Measurements from ENCODE around the gene ZFAND2A. TPM values are rescaled to one million over a fixed set of nuclear protein-coding genes. Genes with fewer than 3 reads are reported as not detected.

ZFAND2A gene
- total RNA-seq, 1 experiment from 2014 or later: 19.1 TPM

DNA sequence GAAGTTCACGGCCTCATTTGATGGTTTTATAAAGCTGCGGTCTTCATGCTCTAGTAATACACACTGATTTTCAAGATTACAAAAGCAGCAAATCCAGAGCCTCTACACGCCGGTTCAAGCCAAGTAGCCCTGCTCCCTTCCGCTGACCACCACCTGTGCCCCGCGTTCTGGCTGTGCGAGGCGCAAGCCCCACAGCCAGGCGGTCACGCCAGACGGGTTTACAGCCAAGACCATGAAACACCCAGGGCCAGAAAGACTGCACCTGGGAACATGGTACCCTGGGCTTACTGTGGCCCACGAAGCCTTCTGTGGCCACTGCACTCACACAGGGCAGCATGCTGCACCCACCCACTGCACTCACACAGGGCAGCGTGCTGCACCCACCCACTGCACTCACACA, 38.5 kb downstream of the ZFAND2A start:
- RAD21 ChIA-PET (ENCODE audit: low non-redundant PET in 1 of 2, low total read pairs in 2 of 2, uncharacterized antibody in 2 of 2, unreplicated experiment in 2 of 2): no interaction called here
- no TSS peak for BruUV-seq (replicated peaks)

More for the DNA sequence above, 38.5 kb downstream of the ZFAND2A start:
- ChIA-PET POLR2A (no interaction called here), CTCF (no interaction called here)
- H3K27me3 ChIP-seq (ENCODE audit: insufficient read depth, low read length): no peaks in the 10 kb centered on the region
- H3K9me3 ChIP-seq (ENCODE audit: control insufficient read depth in 1 of 2, insufficient read depth in 1 of 2, low read depth in 1 of 2, low read length in 2 of 2): no peaks in the 10 kb centered on the region
- no peaks in the 10 kb centered on the region for H3K4me1 ChIP-seq (ENCODE audit: control insufficient read depth in 1 of 2, insufficient read depth in 2 of 2, low read length in 2 of 2)
- no peaks in the 10 kb centered on the region for H3K9me2 ChIP-seq (ENCODE audit: insufficient read depth)
- ATAC-seq (no peak), DNase-seq (ENCODE audit: low read depth, low spot score) (no peak)
- no peak overlapping the region for H3K27ac ChIP-seq (ENCODE audit: low read depth, low read length)
- TF ChIP-seq, protein P1, sequence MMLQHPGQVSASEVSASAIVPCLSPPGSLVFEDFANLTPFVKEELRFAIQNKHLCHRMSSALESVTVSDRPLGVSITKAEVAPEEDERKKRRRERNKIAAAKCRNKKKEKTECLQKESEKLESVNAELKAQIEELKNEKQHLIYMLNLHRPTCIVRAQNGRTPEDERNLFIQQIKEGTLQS (IDR thresholded peaks at IDR 0.05): no peak
- TF ChIP-seq RAD21 (IDR thresholded peaks at IDR 0.05; ENCODE audit: low read depth): no peak
- no peak for TF ChIP-seq SRF (IDR thresholded peaks at IDR 0.05; ENCODE audit: low read depth)
- no peak for TF ChIP-seq EZH2 (IDR thresholded peaks at IDR 0.05)
- TF ChIP-seq FOSL1 (IDR thresholded peaks at IDR 0.05; ENCODE audit: low read depth): no peak
- TF ChIP-seq CEBPB (IDR thresholded peaks at IDR 0.05; ENCODE audit: low read depth): no peak
- no peak for TF ChIP-seq SP1 (IDR thresholded peaks at IDR 0.05; ENCODE audit: low read depth)
- TF ChIP-seq ELF1 (IDR thresholded peaks at IDR 0.05; ENCODE audit: borderline replicate concordance, low read depth): no peak
- TF ChIP-seq TCF7L2 (IDR thresholded peaks at IDR 0.05; ENCODE audit: borderline replicate concordance, extremely low read depth, insufficient read depth, insufficient read length): no peak
- TF ChIP-seq, protein P2, sequence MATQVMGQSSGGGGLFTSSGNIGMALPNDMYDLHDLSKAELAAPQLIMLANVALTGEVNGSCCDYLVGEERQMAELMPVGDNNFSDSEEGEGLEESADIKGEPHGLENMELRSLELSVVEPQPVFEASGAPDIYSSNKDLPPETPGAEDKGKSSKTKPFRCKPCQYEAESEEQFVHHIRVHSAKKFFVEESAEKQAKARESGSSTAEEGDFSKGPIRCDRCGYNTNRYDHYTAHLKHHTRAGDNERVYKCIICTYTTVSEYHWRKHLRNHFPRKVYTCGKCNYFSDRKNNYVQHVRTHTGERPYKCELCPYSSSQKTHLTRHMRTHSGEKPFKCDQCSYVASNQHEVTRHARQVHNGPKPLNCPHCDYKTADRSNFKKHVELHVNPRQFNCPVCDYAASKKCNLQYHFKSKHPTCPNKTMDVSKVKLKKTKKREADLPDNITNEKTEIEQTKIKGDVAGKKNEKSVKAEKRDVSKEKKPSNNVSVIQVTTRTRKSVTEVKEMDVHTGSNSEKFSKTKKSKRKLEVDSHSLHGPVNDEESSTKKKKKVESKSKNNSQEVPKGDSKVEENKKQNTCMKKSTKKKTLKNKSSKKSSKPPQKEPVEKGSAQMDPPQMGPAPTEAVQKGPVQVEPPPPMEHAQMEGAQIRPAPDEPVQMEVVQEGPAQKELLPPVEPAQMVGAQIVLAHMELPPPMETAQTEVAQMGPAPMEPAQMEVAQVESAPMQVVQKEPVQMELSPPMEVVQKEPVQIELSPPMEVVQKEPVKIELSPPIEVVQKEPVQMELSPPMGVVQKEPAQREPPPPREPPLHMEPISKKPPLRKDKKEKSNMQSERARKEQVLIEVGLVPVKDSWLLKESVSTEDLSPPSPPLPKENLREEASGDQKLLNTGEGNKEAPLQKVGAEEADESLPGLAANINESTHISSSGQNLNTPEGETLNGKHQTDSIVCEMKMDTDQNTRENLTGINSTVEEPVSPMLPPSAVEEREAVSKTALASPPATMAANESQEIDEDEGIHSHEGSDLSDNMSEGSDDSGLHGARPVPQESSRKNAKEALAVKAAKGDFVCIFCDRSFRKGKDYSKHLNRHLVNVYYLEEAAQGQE (IDR thresholded peaks at IDR 0.05; ENCODE audit: low read depth): no peak
- no peak for TF ChIP-seq YY1 (IDR thresholded peaks at IDR 0.05; ENCODE audit: extremely low read depth, insufficient replicate concordance, low read depth, low read length)
- no peak for TF ChIP-seq CTCF (IDR thresholded peaks at IDR 0.05 in 2 of 3, conservative IDR thresholded peaks at IDR 0.05 in 1 of 3; ENCODE audit: borderline replicate concordance in 1 of 3, insufficient read depth in 1 of 3, low read depth in 2 of 3, low read length in 2 of 3)
- no peak for TF ChIP-seq CBX3 (IDR thresholded peaks at IDR 0.05; ENCODE audit: low read depth)
- TF ChIP-seq POLR2AphosphoS5 (IDR thresholded peaks at IDR 0.05; ENCODE audit: low read depth, low read length): no peak
- H3K4me3 ChIP-seq (replicated peaks in 1 of 2; ENCODE audit: low read depth in 1 of 2, low read length in 2 of 2): no peak overlapping the region
- peaks cover 65% of the 10 kb centered on the region for H3K79me2 ChIP-seq (ENCODE audit: insufficient read depth, low read length)
- peaks cover 3% of the 10 kb centered on the region; the same call in 1 of the 2 replicates for H4K20me1 ChIP-seq (ENCODE audit: insufficient read depth)
- intact Hi-C loops (cut with micrococcal nuclease): no loop called here
- no peak overlapping the region for H2AFZ ChIP-seq (ENCODE audit: low read depth, low read length, poor library complexity, severe bottlenecking)
- H3K36me3 ChIP-seq (ENCODE audit: control insufficient read depth in 1 of 2, insufficient read depth in 2 of 2, low read length in 2 of 2): peaks cover 0 to 2% of the 10 kb centered on the region in 2 experiments; a peak in 2 of 4 replicates
- H3K9ac ChIP-seq (ENCODE audit: low read length): no peak overlapping the region
- no peak overlapping the region for H3K4me2 ChIP-seq (ENCODE audit: low read length)

Data from HCT116 (cell line).